Keratinocyte (primary cell): ENCODE results near the gene MSI2. TPM values are rescaled to one million over a fixed set of nuclear protein-coding genes. Genes with fewer than 3 reads are reported as not detected.

Experiments used
- DNase-seq: peaks from one replicate; pipeline ENCODE4 v3.0.0-alpha.2; 2011; ENCODE audit warnings: low read depth, missing footprints, low spot score
- FAIRE-seq: peaks from 2 replicates; lab custom pipeline; 2011; peaks lifted over from hg19 to GRCh38; lab: Jason Lieb, UNC
- H2AFZ ChIP-seq: 2 replicates; pipeline ENCODE4 v1.6.0; 2012; ENCODE audit warnings: low read length, control low read depth, inconsistent platforms; ENCODE audit not compliant: control insufficient read depth
- H3K27ac ChIP-seq: 2 replicates; pipeline ENCODE4 v1.5.1; 2011; ENCODE audit warnings: low read length; ENCODE audit not compliant: control insufficient read depth, insufficient read depth
- H3K27me3 ChIP-seq: 3 replicates; pipeline ENCODE4 v1.6.0; 2011; ENCODE audit warnings: low read length; ENCODE audit not compliant: control insufficient read depth, insufficient read depth; ENCODE audit errors: extremely low read depth
- H3K36me3 ChIP-seq, 2 experiments: 2 replicates in 1 of 2; 3 replicates in 1 of 2; pipeline ENCODE4 v1.5.1; 2011; ENCODE audit warnings: low read length in 2 of 2, mild to moderate bottlenecking in 1 of 2; ENCODE audit not compliant: control insufficient read depth in 2 of 2, insufficient read depth in 2 of 2; ENCODE audit errors: extremely low read depth in 1 of 2
- H3K4me1 ChIP-seq: 3 replicates; pipeline ENCODE4 v1.5.1; 2011; ENCODE audit warnings: low read length; ENCODE audit not compliant: control insufficient read depth, insufficient read depth; ENCODE audit errors: extremely low read depth
- H3K4me2 ChIP-seq: 3 replicates; pipeline ENCODE4 v1.6.0; 2011; ENCODE audit warnings: low read depth, low read length; ENCODE audit not compliant: control insufficient read depth, insufficient read depth; ENCODE audit errors: extremely low read depth
- H3K4me3 ChIP-seq, 3 experiments: fragments of 200-600 bp in 1 of 3; sonication (generic) in 1 of 3; 2 replicates in 2 of 3; 3 replicates in 1 of 3; pipeline ENCODE4 v1.5.1; 2011 to 2016; ENCODE audit warnings: low read length in 3 of 3, mild to moderate bottlenecking in 3 of 3, control low read depth in 2 of 3, inconsistent platforms in 1 of 3, low read depth in 1 of 3, mixed read lengths in 1 of 3, mixed run types in 1 of 3, moderate library complexity in 1 of 3; ENCODE audit not compliant: control insufficient read depth in 2 of 3, insufficient read depth in 2 of 3; ENCODE audit errors: extremely low read depth in 1 of 3
- H3K79me2 ChIP-seq: 2 replicates; pipeline ENCODE4 v1.6.0; 2012; ENCODE audit warnings: low read length; ENCODE audit not compliant: control insufficient read depth, insufficient read depth
- H3K9ac ChIP-seq: 3 replicates; pipeline ENCODE4 v1.6.0; 2011; ENCODE audit warnings: low read length; ENCODE audit not compliant: control insufficient read depth, insufficient read depth; ENCODE audit errors: extremely low read depth
- H3K9me1 ChIP-seq: 3 replicates; pipeline ENCODE4 v1.6.0; 2011; ENCODE audit warnings: low read length; ENCODE audit not compliant: control insufficient read depth, insufficient read depth; ENCODE audit errors: extremely low read depth
- H3K9me3 ChIP-seq: 2 replicates; pipeline ENCODE4 v1.5.1; 2012; ENCODE audit warnings: low read depth, low read length; ENCODE audit not compliant: control insufficient read depth
- H4K20me1 ChIP-seq: 3 replicates; pipeline ENCODE4 v1.6.0; 2011; ENCODE audit warnings: low read length; ENCODE audit not compliant: control insufficient read depth, insufficient read depth; ENCODE audit errors: extremely low read depth
- CTCF ChIP-seq, 3 experiments: IDR thresholded peaks in 1 of 3; conservative IDR thresholded peaks in 1 of 3; optimal IDR thresholded peaks in 1 of 3; 2 replicates in 2 of 3; 3 replicates in 1 of 3; pipeline versions ENCODE3 to v1.5.1; 2011; ENCODE audit warnings: low read length in 3 of 3, mild to moderate bottlenecking in 3 of 3, moderate library complexity in 2 of 3, control low read depth in 1 of 3, inconsistent platforms in 1 of 3; ENCODE audit not compliant: insufficient read depth in 2 of 3; ENCODE audit errors: extremely low read depth in 1 of 3
- EZH2 ChIP-seq: IDR thresholded peaks from one replicate; pipeline ENCODE4 v1.6.1; 2012; ENCODE audit warnings: inconsistent platforms, mild to moderate bottlenecking, low read length, moderate library complexity
- dilution Hi-C: fragments of 300-500 bp; cut with MboI; formaldehyde crosslinking; loops from one replicate; pipeline ENCODE4 v1.7.0; 2020; ENCODE audit warnings: low sequenced_read_pairs; ENCODE audit not compliant: extremely low pct_ligation_motif_present
- polyA plus RNA-seq, 5 experiments: library from polyadenylated mRNA; depleted of rRNA in 3 of 5; stranded (reverse) in 3 of 5; stranded (forward) in 1 of 5; unstranded in 1 of 5; fragments of >200 nt; gene quantifications; 1 replicate in 1 of 5; 2 replicates in 3 of 5; 3 replicates in 1 of 5; pipeline versions ENCODE4 v1.2.1 to v1.2.3, GENCODE V29; 2011 to 2012; ENCODE audit warnings: missing spikeins in 2 of 5, low read depth in 1 of 5, low replicate concordance in 1 of 5

Gene MSI2
- polyA plus RNA-seq, 1 donor (not counting 4 experiments of a cell fraction or from before 2014, with no cell fraction given) = 22.3 TPM

DNA sequence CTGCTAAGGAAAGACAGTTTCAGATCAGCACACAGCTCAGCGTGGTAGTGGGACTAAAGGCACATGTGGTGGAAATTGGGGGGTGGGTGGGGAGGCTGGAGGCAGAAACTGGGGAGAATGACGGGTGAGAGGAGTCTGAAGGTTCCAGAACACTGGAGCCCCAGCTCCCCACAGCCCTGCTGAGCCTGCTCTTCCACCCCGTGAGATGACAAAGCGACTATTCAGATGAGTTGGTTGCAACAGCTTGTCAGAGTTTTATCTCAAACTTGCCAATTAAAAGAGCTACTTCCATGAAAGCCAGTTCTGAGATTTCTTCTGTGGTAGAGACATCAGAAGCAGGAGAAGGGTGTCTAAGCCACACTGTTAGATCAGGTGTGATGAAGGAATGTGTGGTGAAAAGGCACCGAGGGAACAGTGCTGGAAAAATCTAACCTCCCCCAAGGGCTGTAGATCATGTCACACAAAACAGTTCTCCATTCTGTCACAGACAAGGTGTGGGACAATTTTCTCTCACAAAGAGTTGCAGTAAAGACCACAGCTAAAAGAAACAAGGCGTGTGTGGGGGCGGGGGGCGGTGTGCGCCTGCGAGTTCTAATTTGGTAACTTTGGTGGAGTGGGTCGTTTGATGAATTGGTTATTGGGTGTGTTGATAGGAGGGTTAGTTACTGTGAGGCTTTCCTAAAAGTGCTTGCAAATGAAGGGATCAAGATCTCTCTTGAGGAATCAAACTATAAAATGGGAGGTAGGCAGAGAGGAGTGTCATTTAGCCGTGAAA, 449.8 kb downstream of the MSI2 start:
- TF ChIP-seq CTCF (optimal IDR thresholded peaks at IDR 0.05 in 1 of 3, IDR thresholded peaks at IDR 0.05 in 1 of 3, conservative IDR thresholded peaks at IDR 0.05 in 1 of 3; ENCODE audit: extremely low read depth in 1 of 3, insufficient read depth in 2 of 3, low read length in 3 of 3) (no peak), EZH2 (no peak)
- peak; percentile 64 for FAIRE-seq
- no peak for DNase-seq

DNA sequence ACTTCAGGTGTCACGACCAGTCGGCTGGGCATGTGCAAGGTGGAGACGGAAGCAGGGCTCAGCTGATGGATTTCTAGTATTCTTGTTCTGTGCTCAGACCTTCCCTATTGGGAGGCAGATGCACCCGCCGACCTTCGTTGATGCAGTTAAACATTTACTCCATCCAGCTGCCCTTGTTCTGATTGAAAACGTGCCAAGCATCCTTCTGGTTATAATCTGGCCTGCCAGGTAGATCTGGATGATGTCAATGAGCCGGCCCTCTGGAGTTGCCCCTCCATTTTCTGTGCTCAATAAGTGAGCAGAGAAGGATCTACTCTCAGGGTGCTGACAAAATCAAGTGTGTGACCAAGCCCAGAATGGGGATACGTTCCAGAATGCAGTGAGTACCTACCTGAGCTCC, 450.4 kb downstream of the MSI2 start:
- H3K27ac ChIP-seq = no peak overlapping the region
- no peak overlapping the region for H2AFZ ChIP-seq
- no peak overlapping the region for H3K9ac ChIP-seq
- no peaks in the 10 kb centered on the region for H3K36me3 ChIP-seq
- FAIRE-seq = no peak
- H3K4me2 ChIP-seq = no peak overlapping the region
- H4K20me1 ChIP-seq = no peaks in the 10 kb centered on the region
- H3K9me3 ChIP-seq = no peaks in the 10 kb centered on the region
- peaks cover 23% of the 10 kb centered on the region for H3K27me3 ChIP-seq
- no peak for DNase-seq
- TF ChIP-seq CTCF (optimal IDR thresholded peaks at IDR 0.05 in 1 of 3, IDR thresholded peaks at IDR 0.05 in 1 of 3, conservative IDR thresholded peaks at IDR 0.05 in 1 of 3; ENCODE audit: extremely low read depth in 1 of 3, insufficient read depth in 2 of 3, low read length in 3 of 3) (no peak), EZH2 (no peak)
- H3K4me3 ChIP-seq = no peak overlapping the region
- dilution Hi-C loops = no loop called here
- no peaks in the 10 kb centered on the region for H3K79me2 ChIP-seq
- H3K4me1 ChIP-seq = no peaks in the 10 kb centered on the region
- no peaks in the 10 kb centered on the region for H3K9me1 ChIP-seq

More for the DNA sequence above, 449.8 kb downstream of the MSI2 start:
- Histone ChIP-seq H3K4me2 (no peak overlapping the region), H3K9me1 (no peaks in the 10 kb centered on the region), H3K9me3 (no peaks in the 10 kb centered on the region), H4K20me1 (no peaks in the 10 kb centered on the region), H3K27ac (no peak overlapping the region), H3K4me3 (no peak overlapping the region), H2AFZ (no peak overlapping the region), H3K4me1 (no peaks in the 10 kb centered on the region), H3K36me3 (no peaks in the 10 kb centered on the region), H3K79me2 (no peaks in the 10 kb centered on the region), H3K27me3 (peaks cover 19% of the 10 kb centered on the region), H3K9ac (no peak overlapping the region)
- dilution Hi-C loops = no loop called here
